K562 (cell line): Measurements from ENCODE around the gene INSM1. TPM values are rescaled to one million over a fixed set of nuclear protein-coding genes. Genes with fewer than 3 reads are reported as not detected.

ENCODE experiments used
- ATAC-seq: fragments of 200-7000 bp; cut with Tn5 transposase; 3 replicates; pipeline ENCODE4 v1.9.1; 2020; ENCODE audit warnings: moderate library complexity
- BruUV-seq: library from RNA; stranded (reverse); fragments of 400-500 nt; replicated peaks from 2 replicates; lab custom pipeline; 2021; lab: Mats Ljungman, UMichigan
- CTCF ChIA-PET: fragments of 300-600 bp; formaldehyde crosslinking; extraction: SDS; loops from one replicate; lab custom pipeline; 2021; ENCODE audit warnings: low intra/inter-chr PET ratio; lab: Yijun Ruan, JAX
- POLR2A ChIA-PET: fragments of 300-600, 350-650 bp; sonication (Branson Sonifier 250); formaldehyde crosslinking; extraction: SDS; loops from one replicate; lab custom pipeline; 2021; ENCODE audit warnings: antibody characterized with exemption, inconsistent platforms; lab: Yijun Ruan, JAX
- DNase-seq, 4 experiments: peaks; one replicate each; pipeline versions ENCODE4 v3.0.0 to v3.0.0-alpha.2; 2011 to 2018; ENCODE audit warnings: low spot score in 3 of 4, mixed read lengths in 3 of 4; ENCODE audit errors: extremely low read depth in 1 of 4
- FAIRE-seq: peaks from 2 replicates; lab custom pipeline; 2011; peaks lifted over from hg19 to GRCh38; lab: Jason Lieb, UNC
- H2AFZ ChIP-seq: 2 replicates; pipeline ENCODE4 v1.6.0; 2011; ENCODE audit warnings: low read depth, low read length, control low read depth, inconsistent platforms
- H3K27ac ChIP-seq: fragments of 200-600 bp; 3 replicates; pipeline ENCODE4 v1.8.0; 2011; ENCODE audit warnings: low read depth, mild to moderate bottlenecking, control low read depth, inconsistent platforms, low read length, moderate library complexity, mixed read lengths; ENCODE audit errors: extremely low read depth
- H3K27me3 ChIP-seq, 2 experiments: fragments of 300-600 bp in 1 of 2; 2 replicates in 1 of 2; 3 replicates in 1 of 2; pipeline versions ENCODE4 v1.6.0 to v1.8.0; 2011; ENCODE audit warnings: inconsistent platforms in 2 of 2, low read length in 2 of 2, mild to moderate bottlenecking in 1 of 2, mixed read lengths in 1 of 2, moderate library complexity in 1 of 2; ENCODE audit not compliant: control insufficient read depth in 2 of 2, insufficient read depth in 2 of 2
- H3K36me3 ChIP-seq: fragments of 300-600 bp; 3 replicates; pipeline ENCODE4 v1.8.0; 2011; ENCODE audit warnings: mild to moderate bottlenecking, low read length, inconsistent platforms; ENCODE audit not compliant: control insufficient read depth, insufficient read depth
- H3K4me1 ChIP-seq, 2 experiments: fragments of 200-600 bp in 1 of 2; replicated peaks in 1 of 2; 2 replicates in 1 of 2; 3 replicates in 1 of 2; pipeline versions ENCODE4 v1.5.1 to v1.8.0; 2011; ENCODE audit warnings: inconsistent platforms in 2 of 2, low read length in 2 of 2, mild to moderate bottlenecking in 1 of 2, mixed read lengths in 1 of 2, moderate library complexity in 1 of 2; ENCODE audit not compliant: control insufficient read depth in 2 of 2, insufficient read depth in 2 of 2
- H3K4me2 ChIP-seq: 2 replicates; pipeline ENCODE4 v1.6.1; 2011; ENCODE audit warnings: low read length, control low read depth, inconsistent platforms, mixed read lengths; ENCODE audit not compliant: insufficient read depth
- H3K4me3 ChIP-seq: fragments of 200-600 bp; sonication (generic), shearing (Covaris generic); 2 replicates; pipeline ENCODE4 v1.5.1; 2016; ENCODE audit warnings: control low read depth, inconsistent platforms
- H3K79me2 ChIP-seq: fragments of 200-600 bp; 3 replicates; pipeline ENCODE4 v1.8.0; 2011; ENCODE audit warnings: low read length, inconsistent platforms; ENCODE audit not compliant: control insufficient read depth, insufficient read depth
- H3K9ac ChIP-seq, 2 experiments: 2 replicates each; pipeline versions ENCODE4 v1.6.0 to v1.6.1; 2011; ENCODE audit warnings: low read depth in 2 of 2, low read length in 2 of 2, control low read depth in 1 of 2, inconsistent platforms in 1 of 2, mild to moderate bottlenecking in 1 of 2, mixed read lengths in 1 of 2; ENCODE audit not compliant: insufficient read depth in 1 of 2
- H3K9me1 ChIP-seq: one replicate; pipeline ENCODE4 v1.6.0; 2011; ENCODE audit warnings: inconsistent platforms, mild to moderate bottlenecking, low read length, moderate library complexity; ENCODE audit not compliant: control insufficient read depth, insufficient read depth
- H3K9me3 ChIP-seq: replicated peaks from 2 replicates; pipeline ENCODE4 v1.5.1; 2011; ENCODE audit warnings: low read depth, low read length, inconsistent platforms; ENCODE audit not compliant: control insufficient read depth, insufficient read depth
- H4K20me1 ChIP-seq: replicated peaks from 2 replicates; pipeline ENCODE4 v1.6.1; 2011; ENCODE audit warnings: low read length, inconsistent platforms, mixed read lengths; ENCODE audit not compliant: control insufficient read depth, insufficient read depth
- HDAC6 ChIP-seq: IDR thresholded peaks from 2 replicates; pipeline ENCODE4 v1.6.1; 2012; ENCODE audit warnings: low read depth, mild to moderate bottlenecking, control low read depth, inconsistent platforms, low read length, moderate library complexity
- KLF1 ChIP-seq: fragments of 450-650 bp; IDR thresholded peaks from 2 replicates; pipeline ENCODE4 v1.6.1; 2016; ENCODE audit warnings: missing genetic modification characterization, missing compliant biosample characterization
- MTA2 ChIP-seq: fragments of 450-650 bp; IDR thresholded peaks from 2 replicates; pipeline ENCODE4 v1.6.1; 2016; ENCODE audit warnings: low read depth
- NCOR1 ChIP-seq: fragments of 450-650 bp; IDR thresholded peaks from 2 replicates; pipeline ENCODE4 v1.6.1; 2016; ENCODE audit warnings: mild to moderate bottlenecking, moderate library complexity
- NFATC3 ChIP-seq: fragments of 450-650 bp; IDR thresholded peaks from 2 replicates; pipeline ENCODE4 v1.6.1; 2017; ENCODE audit warnings: mild to moderate bottlenecking
- PML ChIP-seq: IDR thresholded peaks from 2 replicates; pipeline ENCODE4 v1.6.1; 2012; ENCODE audit warnings: low read length, inconsistent platforms
- SRSF3 ChIP-seq: fragments of 200-400 bp; formaldehyde crosslinking; IDR thresholded peaks from 2 replicates; pipeline ENCODE4 v1.6.1; 2016; ENCODE audit warnings: mild to moderate bottlenecking, low read length, moderate library complexity; ENCODE audit not compliant: insufficient read depth
- YY1 ChIP-seq, 3 experiments: IDR thresholded peaks; 2 replicates each; pipeline ENCODE4 v1.6.1; 2011; ENCODE audit warnings: low read length in 2 of 3, mild to moderate bottlenecking in 2 of 3, moderate library complexity in 2 of 3, borderline replicate concordance in 1 of 3, control low read depth in 1 of 3, low read depth in 1 of 3; ENCODE audit not compliant: insufficient read depth in 3 of 3, insufficient replicate concordance in 2 of 3, control insufficient read depth in 1 of 3, insufficient read length in 1 of 3; ENCODE audit errors: extremely low read depth in 1 of 3
- WGBS: fragments of 100-300 bp; shearing (Covaris generic); methylation state at CpG from one replicate; pipeline ENCODE4 v1.1.6; 2016; ENCODE audit warnings: low coverage, mixed read lengths; ENCODE audit not compliant: insufficient coverage; ENCODE audit errors: missing lambda C conversion rate; 5-methylcytosine and 5-hydroxymethylcytosine counted together
- in situ Hi-C: fragments of 300-500 bp; cut with MboI; formaldehyde crosslinking; loops from 4 replicates; pipeline ENCODE4 v1.15.0; 2018; ENCODE audit warnings: inconsistent platforms, mixed read lengths
- intact Hi-C: fragments of 100-400 bp; cut with micrococcal nuclease; formaldehyde crosslinking; loops from 2 replicates; pipeline ENCODE4 v1.14.2; 2022
- polyA plus RNA-seq, 8 experiments: library from polyadenylated mRNA; depleted of rRNA in 4 of 8; stranded (reverse) in 5 of 8; unstranded in 3 of 8; fragments of >200 nt; fragmentation: Nextera tagmentation in 2 of 8; fragmentation: Illumina TruSeq in 1 of 8; extraction: Ambion mirVana in 2 of 8; extraction: Trizol in 1 of 8; gene quantifications; 2 replicates each; pipeline versions ENCODE4 v1.2.1 to v1.2.3, GENCODE V29; 2011 to 2014; ENCODE audit warnings: inconsistent platforms in 1 of 8, missing spikeins in 1 of 8
- total RNA-seq, 7 experiments: library from RNA; depleted of rRNA in 6 of 7; stranded (reverse); fragments of >200 nt in 6 of 7; fragmentation: Illumina TruSeq in 2 of 7; extraction: Trizol in 2 of 7; gene quantifications; 2 replicates each; pipeline versions ENCODE4 v1.2.1 to v1.2.3, GENCODE V29; 2011 to 2021; ENCODE audit warnings: low replicate concordance in 1 of 7
- TF ChIP-seq, protein P1 (sequence below), 2 experiments: fragments of 250-450 bp in 1 of 2; fragments of 450-650 bp in 1 of 2; sonication (Bioruptor Pico) in 1 of 2; IDR thresholded peaks; 2 replicates each; pipeline versions ENCODE4 v1.6.1 to v1.8.0; 2016 to 2021; ENCODE audit warnings: mild to moderate bottlenecking in 2 of 2, moderate library complexity in 2 of 2, missing compliant biosample characterization in 1 of 2, missing genetic modification characterization in 1 of 2

INSM1 gene
- total and polyA plus RNA-seq, 9 of the 15 experiments (the other 6 are each of a cell fraction or from before 2014, with no cell fraction given): not detected

DNA sequence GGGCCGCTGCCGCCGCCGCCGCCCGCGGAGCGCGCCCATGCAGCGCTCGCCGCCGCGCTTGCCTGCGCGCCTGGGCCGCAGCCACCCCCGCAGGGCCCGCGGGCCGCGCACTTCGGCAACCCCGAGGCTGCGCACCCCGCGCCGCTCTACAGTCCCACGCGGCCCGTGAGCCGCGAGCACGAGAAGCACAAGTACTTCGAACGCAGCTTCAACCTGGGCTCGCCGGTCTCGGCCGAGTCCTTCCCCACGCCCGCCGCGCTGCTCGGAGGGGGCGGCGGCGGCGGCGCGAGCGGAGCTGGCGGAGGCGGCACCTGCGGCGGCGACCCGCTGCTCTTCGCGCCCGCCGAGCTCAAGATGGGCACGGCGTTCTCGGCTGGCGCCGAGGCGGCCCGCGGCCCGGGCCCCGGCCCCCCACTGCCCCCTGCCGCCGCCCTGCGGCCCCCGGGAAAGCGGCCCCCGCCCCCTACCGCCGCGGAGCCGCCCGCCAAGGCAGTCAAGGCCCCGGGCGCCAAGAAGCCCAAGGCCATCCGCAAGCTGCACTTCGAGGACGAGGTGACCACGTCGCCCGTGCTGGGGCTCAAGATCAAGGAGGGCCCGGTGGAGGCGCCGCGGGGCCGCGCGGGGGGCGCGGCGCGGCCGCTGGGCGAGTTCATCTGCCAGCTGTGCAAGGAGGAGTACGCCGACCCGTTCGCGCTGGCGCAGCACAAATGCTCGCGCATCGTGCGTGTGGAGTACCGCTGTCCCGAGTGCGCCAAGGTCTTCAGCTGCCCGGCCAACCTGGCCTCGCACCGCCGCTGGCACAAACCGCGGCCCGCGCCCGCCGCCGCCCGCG is 730 bp downstream of the INSM1 start:
- H3K79me2 ChIP-seq: no peaks in the 10 kb centered on the region
- H3K4me3 ChIP-seq: no peak overlapping the region
- H3K4me1 ChIP-seq: no peaks in the 10 kb centered on the region; a peak in 1 of 5 replicates
- H3K9me3 ChIP-seq: no peaks in the 10 kb centered on the region
- no peaks in the 10 kb centered on the region for H4K20me1 ChIP-seq
- ATAC-seq: no peak
- TF ChIP-seq MTA2: no peak
- TF ChIP-seq NFATC3: no peak
- TF ChIP-seq NCOR1: no peak
- TF ChIP-seq PML: no peak
- no peak for TF ChIP-seq YY1 (IDR thresholded peaks at IDR 0.05; ENCODE audit: borderline replicate concordance in 1 of 3, control insufficient read depth in 1 of 3, extremely low read depth in 1 of 3, insufficient read depth in 3 of 3, insufficient read length in 1 of 3, insufficient replicate concordance in 2 of 3, low read depth in 1 of 3, low read length in 2 of 3)
- no peak for TF ChIP-seq HDAC6
- TF ChIP-seq, protein P1, sequence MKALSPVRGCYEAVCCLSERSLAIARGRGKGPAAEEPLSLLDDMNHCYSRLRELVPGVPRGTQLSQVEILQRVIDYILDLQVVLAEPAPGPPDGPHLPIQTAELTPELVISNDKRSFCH (CRISPR knock-in tag; IDR thresholded peaks at IDR 0.05): no peak
- TF ChIP-seq, protein P1 (tag; IDR thresholded peaks at IDR 0.05): no peak
- no peak for TF ChIP-seq KLF1 (tag)
- TF ChIP-seq SRSF3: no peak
- TF ChIP-seq, all 486 proteins: peak for 0
- Histone ChIP-seq H3K27me3 (peaks cover 0 to 22% of the 10 kb centered on the region in 2 experiments; a peak in 2 of 5 replicates), H3K27ac (no peak overlapping the region), H3K9ac (no peak overlapping the region), H3K4me2 (no peak overlapping the region), H3K36me3 (no peaks in the 10 kb centered on the region), H2AFZ (no peak overlapping the region), H3K9me1 (no peaks in the 10 kb centered on the region)
- POLR2A ChIA-PET: no interaction called here
- BruUV-seq: no TSS peak
- CTCF ChIA-PET: no interaction called here
- no peak for DNase-seq
- WGBS: 66% methylated on average over 7 of the region's 130 CpGs
- no peak for FAIRE-seq
- intact Hi-C loops: no loop called here
- in situ Hi-C loops: no loop called here
